A549 (cell line): ENCODE measurements around the gene SLC22A31. TPM values are rescaled to one million over a fixed set of nuclear protein-coding genes. Genes with fewer than 3 reads are reported as not detected.
A peak's percentile ranks its signal among the peaks of the same experiment; 100 is the strongest.

Source experiments
- ATAC-seq, 2 experiments: fragments of 200-7000 bp in 1 of 2; fragments of >200 bp in 1 of 2; cut with Nextera tagmentation in 1 of 2; cut with Tn5 transposase in 1 of 2; 3 replicates each; pipeline versions ENCODE4 v1.8.0 to v1.9.1; 2018 to 2020; ENCODE audit warnings: mild to moderate bottlenecking in 1 of 2, moderate library complexity in 1 of 2
- CTCF ChIA-PET: fragments of 300-600 bp; sonication (Branson Sonifier 250); formaldehyde crosslinking; extraction: SDS; loops from one replicate; lab custom pipeline; 2021; ENCODE audit warnings: antibody characterized with exemption, inconsistent platforms; lab: Yijun Ruan, JAX
- POLR2A ChIA-PET: fragments of 350-600 bp; formaldehyde crosslinking; extraction: SDS; loops from one replicate; lab custom pipeline; 2021; ENCODE audit warnings: antibody characterized with exemption, inconsistent platforms; lab: Yijun Ruan, JAX
- DNase-seq, 2 experiments: peaks; one replicate each; pipeline versions ENCODE4 v3.0.0 to v3.0.0-alpha.2; 2011 to 2016; ENCODE audit warnings: low read depth in 1 of 2, low spot score in 1 of 2
- FAIRE-seq: peaks from 2 replicates; lab custom pipeline; 2011; peaks lifted over from hg19 to GRCh38; lab: Jason Lieb, UNC
- H3K27ac ChIP-seq, 2 experiments: fragments of >200 bp; sonication (Bioruptor Twin); formaldehyde crosslinking; 3 replicates each; pipeline ENCODE4 v1.5.1; 2016 to 2017
- H3K4me1 ChIP-seq: fragments of >200 bp; sonication (Bioruptor Twin); formaldehyde crosslinking; 3 replicates; pipeline ENCODE4 v1.6.1; 2016
- H3K4me2 ChIP-seq: fragments of >200 bp; sonication (Bioruptor Twin); formaldehyde crosslinking; 3 replicates; pipeline ENCODE4 v1.6.1; 2016
- H3K4me3 ChIP-seq: fragments of >200 bp; sonication (Bioruptor Twin); formaldehyde crosslinking; 3 replicates; pipeline ENCODE4 v1.5.1; 2016
- H3K9me3 ChIP-seq: fragments of >200 bp; sonication (Bioruptor Twin); formaldehyde crosslinking; 3 replicates; pipeline ENCODE4 v1.6.1; 2016
- BCL3 ChIP-seq: fragments of >200 bp; sonication (Bioruptor Twin); formaldehyde crosslinking; IDR thresholded peaks from 3 replicates; pipeline ENCODE4 v1.6.1; 2016
- BHLHE40 ChIP-seq: IDR thresholded peaks from 2 replicates; pipeline ENCODE4 v1.6.1; 2012; ENCODE audit warnings: low read depth, low read length, inconsistent platforms
- CEBPB ChIP-seq, 2 experiments: fragments of >200 bp in 1 of 2; sonication (Bioruptor Twin) in 1 of 2; formaldehyde crosslinking in 1 of 2; IDR thresholded peaks; 2 replicates each; pipeline ENCODE4 v1.6.1; 2012 to 2016
- CHD2 ChIP-seq: fragments of 150-350 bp; IDR thresholded peaks from 2 replicates; pipeline ENCODE4 v1.6.1; 2014; ENCODE audit warnings: low read length; ENCODE audit not compliant: partially characterized antibody
- E2F6 ChIP-seq: IDR thresholded peaks from 2 replicates; pipeline ENCODE4 v1.6.1; 2012; ENCODE audit warnings: low read depth, borderline replicate concordance
- EHMT2 ChIP-seq: fragments of 200-600 bp; sonication (generic); IDR thresholded peaks from 2 replicates; pipeline ENCODE4 v1.6.1; 2016; ENCODE audit warnings: antibody characterized with exemption, low read depth, mild to moderate bottlenecking, moderate library complexity
- EP300 ChIP-seq, 2 experiments: fragments of >200 bp; sonication (Bioruptor Twin); formaldehyde crosslinking; IDR thresholded peaks; 2 replicates in 1 of 2; 3 replicates in 1 of 2; pipeline ENCODE4 v1.6.1; 2016 to 2017
- ESRRA ChIP-seq: fragments of 150-350 bp; IDR thresholded peaks from 2 replicates; pipeline ENCODE4 v1.6.1; 2014; ENCODE audit warnings: mild to moderate bottlenecking, low read length, borderline replicate concordance
- FOSB ChIP-seq: fragments of 250-450 bp; sonication (Bioruptor Pico); IDR thresholded peaks from 2 replicates; pipeline ENCODE4 v1.5.0; 2020; ENCODE audit warnings: mild to moderate bottlenecking, moderate library complexity
- HOXA7 ChIP-seq: fragments of 250-450 bp; sonication (Bioruptor Pico); IDR thresholded peaks from 2 replicates; pipeline ENCODE4 v1.5.0; 2020; ENCODE audit warnings: mild to moderate bottlenecking, moderate library complexity
- MAFK ChIP-seq: fragments of 450-650 bp; IDR thresholded peaks from 2 replicates; pipeline ENCODE4 v1.6.1; 2014; ENCODE audit not compliant: partially characterized antibody
- MYC ChIP-seq: IDR thresholded peaks from 2 replicates; pipeline ENCODE4 v1.6.1; 2012; ENCODE audit warnings: mild to moderate bottlenecking, inconsistent platforms, low read length, improper control_type of control experiment, borderline replicate concordance
- NPAS2 ChIP-seq: fragments of 250-450 bp; sonication (Bioruptor Pico); IDR thresholded peaks from 2 replicates; pipeline ENCODE4 v1.8.0; 2022; ENCODE audit warnings: mild to moderate bottlenecking, moderate library complexity, borderline replicate concordance
- PBX3 ChIP-seq: IDR thresholded peaks from 2 replicates; pipeline ENCODE4 v1.6.1; 2012
- REST ChIP-seq: fragments of 200-600 bp; sonication (generic); IDR thresholded peaks from 2 replicates; pipeline ENCODE4 v1.6.1; 2016; ENCODE audit warnings: antibody characterized with exemption, mild to moderate bottlenecking, moderate library complexity
- SMC3 ChIP-seq: fragments of >200 bp; sonication (Bioruptor Twin); formaldehyde crosslinking; IDR thresholded peaks from 3 replicates; pipeline ENCODE4 v1.6.1; 2018; ENCODE audit warnings: inconsistent platforms
- SREBF2 ChIP-seq: fragments of 450-650 bp; IDR thresholded peaks from 2 replicates; pipeline ENCODE4 v1.6.1; 2014; ENCODE audit warnings: mild to moderate bottlenecking, moderate library complexity
- ZSCAN20 ChIP-seq: fragments of 250-450 bp; sonication (Bioruptor Pico); IDR thresholded peaks from 2 replicates; pipeline ENCODE4 v1.8.0; 2022; ENCODE audit warnings: mild to moderate bottlenecking, moderate library complexity
- WGBS: methylation state at CpG from one replicate; pipeline ENCODE4 v1.1.6; 2017; ENCODE audit errors: missing lambda C conversion rate; 5-methylcytosine and 5-hydroxymethylcytosine counted together
- polyA plus RNA-seq, 4 experiments: library from polyadenylated mRNA; depleted of rRNA in 3 of 4; stranded (reverse); fragments of >200 nt; fragmentation: RNase III in 1 of 4; extraction: RNeasy Plus Mini Kit Qiagen cat#74134 plus additional on column Dnase treatment in 1 of 4; gene quantifications; 2 replicates in 3 of 4; 3 replicates in 1 of 4; pipeline ENCODE4 v1.2.3, GENCODE V29; 2011 to 2017

SLC22A31 gene
- polyA plus RNA-seq, 2 of the 4 experiments (the other 2 are of a cell fraction), result 0.36 to 0.77 TPM

- TF ChIP-seq REST (no peak), CHD2 (no peak), EP300 (IDR thresholded peaks at IDR 0.05) (no peak), NPAS2 (no peak), PBX3 (no peak), HOXA7 (CRISPR knock-in tag) (no peak), ZSCAN20 (CRISPR knock-in tag) (no peak), SMC3 (no peak)
These were observed 21.2 kb downstream of the SLC22A31 start (continued) for GRCh38 chr16:89179148-89179484.

GRCh38 chr16:89178453-89179147 lies 21.7 kb downstream of the SLC22A31 start:
- no peak for DNase-seq
- Histone ChIP-seq H3K4me3 (no peak overlapping the region), H3K27ac (no peak overlapping the region), H3K4me2 (no peak overlapping the region), H3K4me1 (no peaks in the 10 kb centered on the region), H3K9me3 (no peaks in the 10 kb centered on the region)
- no peak for TF ChIP-seq FOSB (CRISPR knock-in tag)
- TF ChIP-seq BCL3, result no peak
- TF ChIP-seq MYC, result no peak
- no peak for TF ChIP-seq BHLHE40
- TF ChIP-seq MAFK, result no peak
- TF ChIP-seq REST, result no peak
- no peak for FAIRE-seq
- ChIA-PET CTCF (interaction anchor here (1.1 to 2.7 kb wide), 2 partner anchors 11 to 12 kb away, joined by 3 to 15 read pairs; no protein-coding TSS in a partner anchor), POLR2A (no interaction called here)
- peak in 1 of 2 experiments; percentile 25; a peak in 2 of 6 replicates for ATAC-seq
- 66% methylated on average over 11 of the region's 24 CpGs for WGBS

- ChIA-PET CTCF (interaction anchor here (0.5 to 2.2 kb wide), 4 partner anchors 10 to 441 kb away, joined by 3 to 15 read pairs (median 3); no protein-coding TSS in a partner anchor), POLR2A (no interaction called here)
- DNase-seq (no peak), ATAC-seq (no peak), FAIRE-seq (no peak)
- no peaks in the 10 kb centered on the region for H3K9me3 ChIP-seq
- no peak overlapping the region for H3K27ac ChIP-seq
- no peak overlapping the region for H3K4me2 ChIP-seq
- H3K4me1 ChIP-seq, result no peaks in the 10 kb centered on the region
- H3K4me3 ChIP-seq, result no peak overlapping the region
- WGBS, result 32% methylated on average over 4 of the region's 12 CpGs
- TF ChIP-seq E2F6 (no peak), CHD2 (no peak), ESRRA (no peak), CEBPB (IDR thresholded peaks at IDR 0.05) (no peak), SREBF2 (no peak), REST (no peak), EHMT2 (no peak)
These were observed 22.8 kb downstream of the SLC22A31 start for GRCh38 chr16:89177501-89177900.
